Spleen (tissue), 7 donors: ENCODE data around the gene MSMB.

Source experiments
- POLR2A ChIP-seq, 3 donors: fragments of 450-650 bp; IDR thresholded peaks; one replicate each; pipeline ENCODE4 v1.5.1; 2017; ENCODE audit warnings: antibody characterized with exemption in 3 of 3, mild to moderate bottlenecking in 1 of 3
- POLR2AphosphoS5 ChIP-seq, 3 donors: sonication (generic); formaldehyde crosslinking; IDR thresholded peaks; one replicate each; pipeline ENCODE4 v1.5.1; 2017; ENCODE audit warnings: antibody characterized with exemption in 3 of 3
- TF ChIP-seq, protein P1 (sequence below), 11 experiments: fragments of 200-600 bp in 7 of 11; fragments of 450-650 bp in 4 of 11; sonication (generic) in 4 of 11; IDR thresholded peaks in 8 of 11; conservative IDR thresholded peaks in 3 of 11; 1 replicate in 7 of 11; 2 replicates in 4 of 11; pipeline versions ENCODE4 v1.4.0 to v1.8.0; 2016 to 2021; ENCODE audit warnings: antibody characterized with exemption in 11 of 11, inconsistent platforms in 4 of 11, mild to moderate bottlenecking in 1 of 11
- donor health status: DM: no; HTN: no; CAD: no; lungs with moderate emphysema.
- donor health status: DM: no; HTN: no; CAD: no.
- donor health status: DM: no; HTN: no; CAD: no.

DNA sequence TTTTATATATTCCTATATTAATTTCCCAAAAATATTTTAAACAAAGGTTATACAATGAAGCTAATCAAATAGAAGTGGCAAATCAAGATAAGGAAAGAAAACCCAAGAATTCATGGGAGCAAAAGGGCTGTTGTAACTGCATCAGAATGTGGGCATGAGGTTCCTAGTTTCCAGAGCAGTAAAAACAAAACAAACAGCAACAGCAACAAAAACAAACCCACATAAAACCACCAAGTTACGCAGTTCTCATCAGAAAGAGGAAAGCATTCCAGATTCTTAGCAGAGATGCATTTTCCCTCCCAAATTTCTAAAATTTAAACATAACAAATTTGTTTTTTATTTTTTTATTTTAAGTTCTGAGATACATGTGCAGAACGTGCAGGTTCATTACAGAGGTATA lies 34.8 kb upstream of the MSMB start:
- TF ChIP-seq, protein P1, sequence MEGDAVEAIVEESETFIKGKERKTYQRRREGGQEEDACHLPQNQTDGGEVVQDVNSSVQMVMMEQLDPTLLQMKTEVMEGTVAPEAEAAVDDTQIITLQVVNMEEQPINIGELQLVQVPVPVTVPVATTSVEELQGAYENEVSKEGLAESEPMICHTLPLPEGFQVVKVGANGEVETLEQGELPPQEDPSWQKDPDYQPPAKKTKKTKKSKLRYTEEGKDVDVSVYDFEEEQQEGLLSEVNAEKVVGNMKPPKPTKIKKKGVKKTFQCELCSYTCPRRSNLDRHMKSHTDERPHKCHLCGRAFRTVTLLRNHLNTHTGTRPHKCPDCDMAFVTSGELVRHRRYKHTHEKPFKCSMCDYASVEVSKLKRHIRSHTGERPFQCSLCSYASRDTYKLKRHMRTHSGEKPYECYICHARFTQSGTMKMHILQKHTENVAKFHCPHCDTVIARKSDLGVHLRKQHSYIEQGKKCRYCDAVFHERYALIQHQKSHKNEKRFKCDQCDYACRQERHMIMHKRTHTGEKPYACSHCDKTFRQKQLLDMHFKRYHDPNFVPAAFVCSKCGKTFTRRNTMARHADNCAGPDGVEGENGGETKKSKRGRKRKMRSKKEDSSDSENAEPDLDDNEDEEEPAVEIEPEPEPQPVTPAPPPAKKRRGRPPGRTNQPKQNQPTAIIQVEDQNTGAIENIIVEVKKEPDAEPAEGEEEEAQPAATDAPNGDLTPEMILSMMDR (IDR thresholded peaks at IDR 0.05 in 8 of 11, conservative IDR thresholded peaks at IDR 0.05 in 3 of 11): no peak
- TF ChIP-seq POLR2A (IDR thresholded peaks at IDR 0.05) (no peak), POLR2AphosphoS5 (IDR thresholded peaks at IDR 0.05) (no peak)
